Fibroblast of villous mesenchyme (primary cell): ENCODE measurements around the gene BCAT1. TPM values are rescaled to one million over a fixed set of nuclear protein-coding genes. Genes with fewer than 3 reads are reported as not detected.

ENCODE experiments used
- DNase-seq: peaks from one replicate; pipeline ENCODE4 v3.0.0-alpha.2; 2010; ENCODE audit warnings: low read depth
- H3K4me3 ChIP-seq: 2 replicates; pipeline ENCODE4 v1.5.1; 2011; ENCODE audit warnings: low read depth, mild to moderate bottlenecking, low read length
- total RNA-seq: library from RNA; depleted of rRNA; stranded (reverse); fragments of >200 nt; gene quantifications from 2 replicates; pipeline ENCODE4 v1.2.3, GENCODE V29; 2012
- TF ChIP-seq, protein P1 (sequence below): IDR thresholded peaks from 2 replicates; pipeline ENCODE4 v1.5.1; 2012; ENCODE audit warnings: low read depth, mild to moderate bottlenecking, low read length; ENCODE audit not compliant: insufficient read depth

Gene BCAT1
- total RNA-seq, 1 donor: 199 TPM

DNA sequence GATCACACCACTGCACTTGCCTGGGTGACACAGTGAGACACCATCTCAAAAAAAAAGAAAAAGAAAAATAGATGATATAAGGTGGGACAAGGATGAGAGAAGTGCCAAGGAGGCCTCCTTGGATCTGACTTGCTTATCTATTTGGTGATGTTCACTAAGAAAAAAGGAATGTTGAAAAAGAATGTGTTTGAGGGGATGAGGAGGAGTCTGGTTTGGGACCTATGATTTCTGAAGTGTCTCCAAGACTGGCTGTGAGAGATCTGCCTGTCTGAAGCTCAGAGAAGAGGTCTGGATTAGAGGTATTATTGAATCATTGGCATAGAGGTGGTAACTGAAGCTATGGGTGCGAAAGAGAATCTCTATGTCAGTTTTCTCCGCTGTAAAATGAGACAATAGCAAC is 42.8 kb downstream of the BCAT1 start:
- DNase-seq: no peak
- no peak overlapping the region for H3K4me3 ChIP-seq
- TF ChIP-seq, protein P1, sequence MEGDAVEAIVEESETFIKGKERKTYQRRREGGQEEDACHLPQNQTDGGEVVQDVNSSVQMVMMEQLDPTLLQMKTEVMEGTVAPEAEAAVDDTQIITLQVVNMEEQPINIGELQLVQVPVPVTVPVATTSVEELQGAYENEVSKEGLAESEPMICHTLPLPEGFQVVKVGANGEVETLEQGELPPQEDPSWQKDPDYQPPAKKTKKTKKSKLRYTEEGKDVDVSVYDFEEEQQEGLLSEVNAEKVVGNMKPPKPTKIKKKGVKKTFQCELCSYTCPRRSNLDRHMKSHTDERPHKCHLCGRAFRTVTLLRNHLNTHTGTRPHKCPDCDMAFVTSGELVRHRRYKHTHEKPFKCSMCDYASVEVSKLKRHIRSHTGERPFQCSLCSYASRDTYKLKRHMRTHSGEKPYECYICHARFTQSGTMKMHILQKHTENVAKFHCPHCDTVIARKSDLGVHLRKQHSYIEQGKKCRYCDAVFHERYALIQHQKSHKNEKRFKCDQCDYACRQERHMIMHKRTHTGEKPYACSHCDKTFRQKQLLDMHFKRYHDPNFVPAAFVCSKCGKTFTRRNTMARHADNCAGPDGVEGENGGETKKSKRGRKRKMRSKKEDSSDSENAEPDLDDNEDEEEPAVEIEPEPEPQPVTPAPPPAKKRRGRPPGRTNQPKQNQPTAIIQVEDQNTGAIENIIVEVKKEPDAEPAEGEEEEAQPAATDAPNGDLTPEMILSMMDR: no peak

DNA sequence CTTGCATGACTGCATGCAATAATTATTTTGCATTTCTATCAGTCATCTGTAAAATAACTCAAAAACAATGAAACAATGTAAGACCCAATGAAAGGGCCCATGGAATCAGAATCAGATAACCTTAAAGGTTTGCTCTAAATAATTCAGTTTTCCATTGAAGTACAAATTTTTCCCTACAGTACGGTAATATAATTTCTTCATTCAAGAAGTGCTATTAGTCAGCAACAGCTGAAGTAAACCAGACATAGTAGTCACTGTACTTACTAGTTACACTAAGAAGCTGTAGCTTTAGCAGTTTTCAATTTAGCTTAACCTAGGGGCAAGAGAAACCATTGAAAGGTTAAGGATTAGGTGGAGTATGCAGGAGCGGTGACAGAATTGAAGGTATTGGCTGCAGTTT is 43.5 kb downstream of the BCAT1 start:
- no peak overlapping the region for H3K4me3 ChIP-seq
- peak; percentile 29 for DNase-seq
- TF ChIP-seq, protein P1: no peak

DNA sequence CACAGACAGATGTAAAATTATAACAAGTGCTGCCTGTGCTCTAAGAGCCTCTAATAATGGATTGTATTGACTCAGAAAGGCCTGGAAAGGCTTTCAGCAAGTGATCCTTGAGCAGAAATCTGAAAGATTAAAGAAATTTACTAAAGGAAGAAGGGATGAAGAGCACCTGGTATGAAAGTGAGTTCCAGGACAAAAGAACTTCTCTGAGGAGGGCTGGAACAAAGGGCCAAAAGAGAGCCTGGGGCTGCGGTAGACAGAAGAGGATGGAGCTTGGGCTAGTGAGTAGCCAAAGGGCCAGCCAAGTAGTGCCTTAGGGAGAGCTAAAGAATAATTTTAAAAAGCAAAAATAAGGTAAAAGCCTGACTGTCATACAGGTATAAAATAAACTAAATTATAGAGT is 44.0 kb downstream of the BCAT1 start:
- TF ChIP-seq, protein P1: no peak
- no peak overlapping the region for H3K4me3 ChIP-seq
- DNase-seq: no peak

DNA sequence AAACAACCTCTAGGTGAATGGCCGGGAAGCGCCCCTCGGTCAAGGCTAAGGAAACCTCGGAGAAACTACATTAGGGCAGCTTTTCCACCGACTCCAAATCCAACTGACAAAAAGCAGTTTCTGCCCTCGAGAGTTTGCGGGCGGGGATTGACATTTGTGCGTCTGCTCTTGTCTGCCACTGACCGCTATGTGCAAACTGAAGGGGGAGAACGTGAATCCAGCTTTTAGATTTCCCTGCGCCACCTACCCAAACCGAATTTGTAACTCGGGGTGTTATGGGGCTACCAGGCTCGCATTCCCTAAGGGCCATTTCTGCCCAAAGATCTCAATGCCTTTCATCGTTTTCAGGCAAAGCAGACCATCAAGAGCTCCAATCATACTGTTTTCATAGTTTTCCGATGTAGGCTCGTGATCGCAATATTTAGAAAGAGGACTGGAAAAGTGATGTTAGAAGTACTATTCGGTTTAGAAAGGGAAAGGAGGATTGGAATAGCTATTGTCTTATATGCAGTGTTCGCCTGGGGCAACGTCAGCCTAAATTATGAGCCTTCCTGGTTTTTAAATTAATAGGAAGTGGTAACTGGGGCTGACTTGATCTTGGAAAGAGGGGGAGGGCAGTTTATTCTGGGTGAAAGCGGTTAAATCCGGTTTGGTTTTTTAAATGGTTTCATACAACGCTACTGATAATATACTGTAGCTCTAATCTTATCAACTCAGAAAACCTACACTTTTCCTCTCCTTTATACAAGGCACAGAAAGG is 45.4 kb downstream of the BCAT1 start:
- DNase-seq: no peak
- peak overlapping the region; percentile 57 for H3K4me3 ChIP-seq

DNA sequence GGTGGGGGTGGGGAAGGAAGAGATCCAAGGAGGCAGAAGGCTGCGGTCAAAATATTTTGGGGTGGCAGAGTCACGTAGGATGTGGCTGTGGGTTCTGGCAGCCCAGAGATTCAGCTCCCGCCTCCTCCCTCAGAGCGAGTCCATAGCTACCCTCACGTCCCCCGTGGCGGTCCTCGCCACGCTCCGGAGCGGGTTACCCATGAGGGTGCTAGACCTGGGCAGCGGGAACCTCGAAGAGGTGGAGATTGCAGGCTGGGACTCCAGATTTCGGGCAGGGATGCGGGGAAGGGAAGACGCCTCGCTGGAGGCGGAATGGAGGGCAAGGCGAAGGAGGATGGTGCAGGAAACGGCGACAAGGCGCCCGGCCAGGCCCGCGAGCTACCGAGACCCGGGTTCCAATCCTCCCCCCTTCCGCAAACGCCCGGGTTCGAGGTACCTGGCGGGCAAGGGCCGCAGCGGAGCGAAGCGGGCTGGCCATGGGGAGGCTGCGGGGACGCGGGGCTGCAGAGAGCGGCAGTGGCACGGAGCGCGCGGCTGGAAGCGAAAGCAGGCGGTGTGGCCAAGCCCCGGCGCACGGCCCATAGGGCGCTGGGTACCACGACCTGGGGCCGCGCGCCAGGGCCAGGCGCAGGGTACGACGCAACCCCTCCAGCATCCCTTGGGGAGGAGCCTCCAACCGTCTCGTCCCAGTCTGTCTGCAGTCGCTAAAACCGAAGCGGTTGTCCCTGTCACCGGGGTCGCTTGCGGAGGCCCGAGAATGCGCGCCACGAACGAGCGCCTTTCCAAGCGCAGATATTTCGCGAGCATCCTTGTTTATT is 46.2 kb downstream of the BCAT1 start:
- peak overlapping the region; percentile 57 for H3K4me3 ChIP-seq

More for the DNA sequence above, 45.4 kb downstream of the BCAT1 start:
- TF ChIP-seq, protein P1: no peak

DNA sequence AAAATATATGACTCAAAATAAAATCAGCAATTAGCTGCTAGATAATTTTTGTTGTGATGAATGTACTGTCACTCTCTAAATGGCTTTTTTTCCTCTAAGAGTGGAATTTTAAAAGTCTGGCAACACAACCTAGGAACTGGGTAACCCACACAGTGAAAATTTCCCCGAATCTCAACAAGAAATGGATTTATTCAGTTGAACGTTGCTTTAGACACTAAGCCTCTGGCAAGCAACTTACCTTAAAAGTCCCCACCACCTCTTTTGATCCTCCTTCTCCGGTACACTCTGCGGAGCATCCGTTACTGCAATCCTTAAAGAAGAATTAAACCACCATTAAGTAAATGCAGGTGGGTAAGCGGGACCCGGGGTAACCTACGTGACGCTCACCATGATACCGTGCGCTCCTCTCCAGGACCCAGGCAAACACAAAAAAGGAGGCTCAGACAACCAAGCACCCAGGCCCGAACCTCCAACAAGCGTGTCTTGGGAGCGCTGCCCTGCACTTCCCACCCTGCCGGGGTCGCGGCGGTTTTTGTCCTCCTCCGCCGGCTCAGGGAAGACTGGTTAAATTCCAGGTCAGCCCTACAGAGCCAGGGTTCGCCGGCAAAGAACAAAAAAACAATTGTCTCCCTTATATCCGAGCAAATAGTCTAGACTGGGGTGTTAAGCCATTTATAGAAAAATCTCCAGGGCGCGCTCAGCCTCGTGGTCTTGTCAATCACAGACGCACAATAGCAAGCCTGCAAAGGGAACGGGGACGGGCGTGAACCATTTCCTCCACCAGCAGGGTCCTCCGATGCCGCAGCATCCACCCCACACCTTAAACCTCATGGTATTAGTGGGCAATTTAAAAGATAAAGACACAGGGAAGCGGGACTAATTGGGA is 47.1 kb downstream of the BCAT1 start:
- TF ChIP-seq, protein P1: no peak
- no peak for DNase-seq
- H3K4me3 ChIP-seq: no peak overlapping the region

More for the DNA sequence above, 46.2 kb downstream of the BCAT1 start:
- peak; percentile 41 for DNase-seq
- TF ChIP-seq, protein P1: no peak
